Measurements from ENCODE around the gene PCDHA2.
"Not testable (repeated sequence)": the region's sequence is repeated elsewhere in the genome, so short reads cannot be mapped to it uniquely, and the experiment has no call there.

GRCh38 chr5:140822969-140823368 is 28.3 kb downstream of the PCDHA2 start:
- TF ChIP-seq CTCF (IDR thresholded peaks at IDR 0.05; ENCODE audit: insufficient read depth, low read length, poor library complexity, severe bottlenecking); EZH2phosphoT487 (conservative IDR thresholded peaks at IDR 0.05; ENCODE audit: low read length): not testable (repeated sequence)
